ENCODE results near the gene CTIF. TPM values are rescaled to one million over a fixed set of nuclear protein-coding genes. Genes with fewer than 3 reads are reported as not detected.

The CTIF gene
- total and polyA plus RNA-seq, 2 experiments from 2014 or later: 8.6 to 14.4 TPM

DNA sequence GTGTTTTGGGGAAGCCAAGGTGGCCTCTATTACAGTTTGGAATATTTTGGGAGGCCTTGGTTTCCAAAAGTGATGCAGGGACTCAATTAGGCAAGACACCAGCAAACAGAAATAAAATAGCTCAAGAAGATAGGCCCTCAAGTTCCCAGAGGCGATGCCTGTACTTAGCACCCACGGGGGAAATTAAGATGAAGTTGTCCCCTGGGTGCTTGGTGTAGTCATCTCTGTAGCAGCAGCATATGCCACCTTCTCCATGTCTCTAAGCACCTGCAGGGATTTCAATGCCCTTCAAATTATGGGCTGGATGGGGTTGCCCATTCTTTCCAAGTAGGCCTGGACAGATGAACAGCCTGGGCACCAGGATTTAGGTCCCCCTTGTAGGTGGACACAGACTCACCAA lies 185.0 kb downstream of the CTIF start:
- H2AFZ ChIP-seq: no peak overlapping the region
- no peak for DNase-seq (ENCODE audit: low spot score)
- TF ChIP-seq EZH2phosphoT487 (IDR thresholded peaks at IDR 0.05; ENCODE audit: unreplicated experiment): no peak
- TF ChIP-seq, protein P1, sequence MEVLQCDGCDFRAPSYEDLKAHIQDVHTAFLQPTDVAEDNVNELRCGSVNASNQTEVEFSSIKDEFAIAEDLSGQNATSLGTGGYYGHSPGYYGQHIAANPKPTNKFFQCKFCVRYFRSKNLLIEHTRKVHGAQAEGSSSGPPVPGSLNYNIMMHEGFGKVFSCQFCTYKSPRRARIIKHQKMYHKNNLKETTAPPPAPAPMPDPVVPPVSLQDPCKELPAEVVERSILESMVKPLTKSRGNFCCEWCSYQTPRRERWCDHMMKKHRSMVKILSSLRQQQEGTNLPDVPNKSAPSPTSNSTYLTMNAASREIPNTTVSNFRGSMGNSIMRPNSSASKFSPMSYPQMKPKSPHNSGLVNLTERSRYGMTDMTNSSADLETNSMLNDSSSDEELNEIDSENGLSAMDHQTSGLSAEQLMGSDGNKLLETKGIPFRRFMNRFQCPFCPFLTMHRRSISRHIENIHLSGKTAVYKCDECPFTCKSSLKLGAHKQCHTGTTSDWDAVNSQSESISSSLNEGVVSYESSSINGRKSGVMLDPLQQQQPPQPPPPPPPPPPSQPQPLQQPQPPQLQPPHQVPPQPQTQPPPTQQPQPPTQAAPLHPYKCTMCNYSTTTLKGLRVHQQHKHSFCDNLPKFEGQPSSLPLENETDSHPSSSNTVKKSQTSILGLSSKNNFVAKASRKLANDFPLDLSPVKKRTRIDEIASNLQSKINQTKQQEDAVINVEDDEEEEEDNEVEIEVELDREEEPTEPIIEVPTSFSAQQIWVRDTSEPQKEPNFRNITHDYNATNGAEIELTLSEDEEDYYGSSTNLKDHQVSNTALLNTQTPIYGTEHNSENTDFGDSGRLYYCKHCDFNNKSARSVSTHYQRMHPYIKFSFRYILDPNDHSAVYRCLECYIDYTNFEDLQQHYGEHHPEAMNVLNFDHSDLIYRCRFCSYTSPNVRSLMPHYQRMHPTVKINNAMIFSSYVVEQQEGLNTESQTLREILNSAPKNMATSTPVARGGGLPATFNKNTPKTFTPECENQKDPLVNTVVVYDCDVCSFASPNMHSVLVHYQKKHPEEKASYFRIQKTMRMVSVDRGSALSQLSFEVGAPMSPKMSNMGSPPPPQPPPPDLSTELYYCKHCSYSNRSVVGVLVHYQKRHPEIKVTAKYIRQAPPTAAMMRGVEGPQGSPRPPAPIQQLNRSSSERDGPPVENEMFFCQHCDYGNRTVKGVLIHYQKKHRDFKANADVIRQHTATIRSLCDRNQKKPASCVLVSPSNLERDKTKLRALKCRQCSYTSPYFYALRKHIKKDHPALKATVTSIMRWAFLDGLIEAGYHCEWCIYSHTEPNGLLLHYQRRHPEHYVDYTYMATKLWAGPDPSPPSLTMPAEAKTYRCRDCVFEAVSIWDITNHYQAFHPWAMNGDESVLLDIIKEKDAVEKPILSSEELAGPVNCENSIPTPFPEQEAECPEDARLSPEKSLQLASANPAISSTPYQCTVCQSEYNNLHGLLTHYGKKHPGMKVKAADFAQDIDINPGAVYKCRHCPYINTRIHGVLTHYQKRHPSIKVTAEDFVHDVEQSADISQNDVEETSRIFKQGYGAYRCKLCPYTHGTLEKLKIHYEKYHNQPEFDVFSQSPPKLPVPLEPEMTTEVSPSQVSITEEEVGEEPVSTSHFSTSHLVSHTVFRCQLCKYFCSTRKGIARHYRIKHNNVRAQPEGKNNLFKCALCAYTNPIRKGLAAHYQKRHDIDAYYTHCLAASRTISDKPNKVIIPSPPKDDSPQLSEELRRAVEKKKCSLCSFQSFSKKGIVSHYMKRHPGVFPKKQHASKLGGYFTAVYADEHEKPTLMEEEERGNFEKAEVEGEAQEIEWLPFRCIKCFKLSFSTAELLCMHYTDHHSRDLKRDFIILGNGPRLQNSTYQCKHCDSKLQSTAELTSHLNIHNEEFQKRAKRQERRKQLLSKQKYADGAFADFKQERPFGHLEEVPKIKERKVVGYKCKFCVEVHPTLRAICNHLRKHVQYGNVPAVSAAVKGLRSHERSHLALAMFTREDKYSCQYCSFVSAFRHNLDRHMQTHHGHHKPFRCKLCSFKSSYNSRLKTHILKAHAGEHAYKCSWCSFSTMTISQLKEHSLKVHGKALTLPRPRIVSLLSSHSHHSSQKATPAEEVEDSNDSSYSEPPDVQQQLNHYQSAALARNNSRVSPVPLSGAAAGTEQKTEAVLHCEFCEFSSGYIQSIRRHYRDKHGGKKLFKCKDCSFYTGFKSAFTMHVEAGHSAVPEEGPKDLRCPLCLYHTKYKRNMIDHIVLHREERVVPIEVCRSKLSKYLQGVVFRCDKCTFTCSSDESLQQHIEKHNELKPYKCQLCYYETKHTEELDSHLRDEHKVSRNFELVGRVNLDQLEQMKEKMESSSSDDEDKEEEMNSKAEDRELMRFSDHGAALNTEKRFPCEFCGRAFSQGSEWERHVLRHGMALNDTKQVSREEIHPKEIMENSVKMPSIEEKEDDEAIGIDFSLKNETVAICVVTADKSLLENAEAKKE (CRISPR knock-in tag; IDR thresholded peaks at IDR 0.05): no peak
- TF ChIP-seq, protein P2, sequence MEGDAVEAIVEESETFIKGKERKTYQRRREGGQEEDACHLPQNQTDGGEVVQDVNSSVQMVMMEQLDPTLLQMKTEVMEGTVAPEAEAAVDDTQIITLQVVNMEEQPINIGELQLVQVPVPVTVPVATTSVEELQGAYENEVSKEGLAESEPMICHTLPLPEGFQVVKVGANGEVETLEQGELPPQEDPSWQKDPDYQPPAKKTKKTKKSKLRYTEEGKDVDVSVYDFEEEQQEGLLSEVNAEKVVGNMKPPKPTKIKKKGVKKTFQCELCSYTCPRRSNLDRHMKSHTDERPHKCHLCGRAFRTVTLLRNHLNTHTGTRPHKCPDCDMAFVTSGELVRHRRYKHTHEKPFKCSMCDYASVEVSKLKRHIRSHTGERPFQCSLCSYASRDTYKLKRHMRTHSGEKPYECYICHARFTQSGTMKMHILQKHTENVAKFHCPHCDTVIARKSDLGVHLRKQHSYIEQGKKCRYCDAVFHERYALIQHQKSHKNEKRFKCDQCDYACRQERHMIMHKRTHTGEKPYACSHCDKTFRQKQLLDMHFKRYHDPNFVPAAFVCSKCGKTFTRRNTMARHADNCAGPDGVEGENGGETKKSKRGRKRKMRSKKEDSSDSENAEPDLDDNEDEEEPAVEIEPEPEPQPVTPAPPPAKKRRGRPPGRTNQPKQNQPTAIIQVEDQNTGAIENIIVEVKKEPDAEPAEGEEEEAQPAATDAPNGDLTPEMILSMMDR (conservative IDR thresholded peaks at IDR 0.05; ENCODE audit: low read depth in 2 of 2): no peak
- no peak overlapping the region for H3K4me2 ChIP-seq
- no peaks in the 10 kb centered on the region for H3F3A ChIP-seq (replicated peaks; ENCODE audit: low read depth)
- no peaks in the 10 kb centered on the region for H3K79me2 ChIP-seq (replicated peaks; ENCODE audit: insufficient read depth)
- Mint-ChIP-seq H3K27me3 (ENCODE audit: insufficient read depth, low read depth, poor library complexity) (peaks cover 4% of the 10 kb centered on the region), H3K27ac (no peak overlapping the region), H3K4me3 (no peak overlapping the region), H3K4me1 (no peaks in the 10 kb centered on the region), H3K36me3 (ENCODE audit: low read depth) (0 out of 3 replicates have a peak, but pooled peaks cover 4% of the 10 kb centered on the region), H3K9me3 (peaks cover 4% of the 10 kb centered on the region; the same call in 1 of the 3 replicates)
- no peaks in the 10 kb centered on the region for H3K4me1 ChIP-seq (ENCODE audit: insufficient read depth)
- ATAC-seq: no peak
- H3K27ac ChIP-seq (ENCODE audit: low read depth): no peak overlapping the region
- no peaks in the 10 kb centered on the region for H3K36me3 ChIP-seq (ENCODE audit: insufficient read depth)
- no peaks in the 10 kb centered on the region for H4K20me1 ChIP-seq (replicated peaks; ENCODE audit: insufficient read depth)
- no peak overlapping the region for H3K4me3 ChIP-seq
- H3K9me2 ChIP-seq (ENCODE audit: insufficient read depth): no peaks in the 10 kb centered on the region
- no peaks in the 10 kb centered on the region for H3K27me3 ChIP-seq (ENCODE audit: insufficient read depth)

DNA sequence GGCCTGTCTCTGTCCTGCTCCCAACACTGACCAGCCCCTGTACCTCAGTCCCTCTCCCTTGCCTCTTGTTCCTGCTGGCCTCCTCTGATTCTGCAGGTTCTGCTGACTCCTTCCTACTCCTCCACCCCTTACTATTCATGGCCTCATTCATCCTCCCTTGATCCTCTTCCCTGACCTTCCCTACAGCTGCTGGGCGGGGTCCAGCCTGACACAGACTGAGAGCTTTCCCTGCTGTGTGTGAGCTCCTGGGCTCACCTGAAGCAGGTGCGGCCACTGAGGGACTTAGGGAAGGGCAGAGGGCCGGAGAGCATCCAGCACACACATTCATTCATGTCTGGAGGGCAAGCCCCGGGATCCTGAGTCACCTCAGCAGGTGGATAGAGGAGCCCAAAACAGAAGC lies 185.6 kb downstream of the CTIF start:
- Mint-ChIP-seq H3K4me1 (no peaks in the 10 kb centered on the region), H3K27ac (no peak overlapping the region), H3K27me3 (ENCODE audit: insufficient read depth, low read depth, poor library complexity) (peaks cover 4% of the 10 kb centered on the region), H3K9me3 (no peaks in the 10 kb centered on the region), H3K36me3 (ENCODE audit: low read depth) (no peaks in the 10 kb centered on the region), H3K4me3 (no peak overlapping the region)
- Histone ChIP-seq H3K4me3 (no peak overlapping the region), H3F3A (replicated peaks; ENCODE audit: low read depth) (no peaks in the 10 kb centered on the region), H3K27ac (ENCODE audit: low read depth) (no peak overlapping the region), H4K20me1 (replicated peaks; ENCODE audit: insufficient read depth) (no peaks in the 10 kb centered on the region), H2AFZ (no peak overlapping the region), H3K4me1 (ENCODE audit: insufficient read depth) (no peaks in the 10 kb centered on the region), H3K79me2 (replicated peaks; ENCODE audit: insufficient read depth) (no peaks in the 10 kb centered on the region), H3K9me2 (ENCODE audit: insufficient read depth) (no peaks in the 10 kb centered on the region), H3K27me3 (ENCODE audit: insufficient read depth) (no peaks in the 10 kb centered on the region), H3K4me2 (no peak overlapping the region), H3K36me3 (ENCODE audit: insufficient read depth) (no peaks in the 10 kb centered on the region)
- DNase-seq (ENCODE audit: low spot score) (no peak), ATAC-seq (no peak)
- TF ChIP-seq POLR2AphosphoS5 (IDR thresholded peaks at IDR 0.05; ENCODE audit: low read depth) (no peak), EZH2phosphoT487 (IDR thresholded peaks at IDR 0.05; ENCODE audit: unreplicated experiment) (no peak), ZNF114 (CRISPR knock-in tag; IDR thresholded peaks at IDR 0.05) (no peak)
- TF ChIP-seq, protein P3, sequence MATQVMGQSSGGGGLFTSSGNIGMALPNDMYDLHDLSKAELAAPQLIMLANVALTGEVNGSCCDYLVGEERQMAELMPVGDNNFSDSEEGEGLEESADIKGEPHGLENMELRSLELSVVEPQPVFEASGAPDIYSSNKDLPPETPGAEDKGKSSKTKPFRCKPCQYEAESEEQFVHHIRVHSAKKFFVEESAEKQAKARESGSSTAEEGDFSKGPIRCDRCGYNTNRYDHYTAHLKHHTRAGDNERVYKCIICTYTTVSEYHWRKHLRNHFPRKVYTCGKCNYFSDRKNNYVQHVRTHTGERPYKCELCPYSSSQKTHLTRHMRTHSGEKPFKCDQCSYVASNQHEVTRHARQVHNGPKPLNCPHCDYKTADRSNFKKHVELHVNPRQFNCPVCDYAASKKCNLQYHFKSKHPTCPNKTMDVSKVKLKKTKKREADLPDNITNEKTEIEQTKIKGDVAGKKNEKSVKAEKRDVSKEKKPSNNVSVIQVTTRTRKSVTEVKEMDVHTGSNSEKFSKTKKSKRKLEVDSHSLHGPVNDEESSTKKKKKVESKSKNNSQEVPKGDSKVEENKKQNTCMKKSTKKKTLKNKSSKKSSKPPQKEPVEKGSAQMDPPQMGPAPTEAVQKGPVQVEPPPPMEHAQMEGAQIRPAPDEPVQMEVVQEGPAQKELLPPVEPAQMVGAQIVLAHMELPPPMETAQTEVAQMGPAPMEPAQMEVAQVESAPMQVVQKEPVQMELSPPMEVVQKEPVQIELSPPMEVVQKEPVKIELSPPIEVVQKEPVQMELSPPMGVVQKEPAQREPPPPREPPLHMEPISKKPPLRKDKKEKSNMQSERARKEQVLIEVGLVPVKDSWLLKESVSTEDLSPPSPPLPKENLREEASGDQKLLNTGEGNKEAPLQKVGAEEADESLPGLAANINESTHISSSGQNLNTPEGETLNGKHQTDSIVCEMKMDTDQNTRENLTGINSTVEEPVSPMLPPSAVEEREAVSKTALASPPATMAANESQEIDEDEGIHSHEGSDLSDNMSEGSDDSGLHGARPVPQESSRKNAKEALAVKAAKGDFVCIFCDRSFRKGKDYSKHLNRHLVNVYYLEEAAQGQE (IDR thresholded peaks at IDR 0.05; ENCODE audit: unreplicated experiment): no peak
